GM19467 (cell line): Measurements from ENCODE around the gene LDLRAD3.
"Not testable (repeated sequence)": the region's sequence is repeated elsewhere in the genome, so short reads cannot be mapped to it uniquely, and the experiment has no call there.

Experiments
- ATAC-seq: cut with Tn5 transposase; IDR thresholded peaks from one replicate; pipeline ENCODE4 v1.9.1; 2021; ENCODE audit warnings: mild to moderate bottlenecking, moderate library complexity; ENCODE audit not compliant: unreplicated experiment

LDLRAD3 gene, protein sequence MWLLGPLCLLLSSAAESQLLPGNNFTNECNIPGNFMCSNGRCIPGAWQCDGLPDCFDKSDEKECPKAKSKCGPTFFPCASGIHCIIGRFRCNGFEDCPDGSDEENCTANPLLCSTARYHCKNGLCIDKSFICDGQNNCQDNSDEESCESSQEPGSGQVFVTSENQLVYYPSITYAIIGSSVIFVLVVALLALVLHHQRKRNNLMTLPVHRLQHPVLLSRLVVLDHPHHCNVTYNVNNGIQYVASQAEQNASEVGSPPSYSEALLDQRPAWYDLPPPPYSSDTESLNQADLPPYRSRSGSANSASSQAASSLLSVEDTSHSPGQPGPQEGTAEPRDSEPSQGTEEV

DNA sequence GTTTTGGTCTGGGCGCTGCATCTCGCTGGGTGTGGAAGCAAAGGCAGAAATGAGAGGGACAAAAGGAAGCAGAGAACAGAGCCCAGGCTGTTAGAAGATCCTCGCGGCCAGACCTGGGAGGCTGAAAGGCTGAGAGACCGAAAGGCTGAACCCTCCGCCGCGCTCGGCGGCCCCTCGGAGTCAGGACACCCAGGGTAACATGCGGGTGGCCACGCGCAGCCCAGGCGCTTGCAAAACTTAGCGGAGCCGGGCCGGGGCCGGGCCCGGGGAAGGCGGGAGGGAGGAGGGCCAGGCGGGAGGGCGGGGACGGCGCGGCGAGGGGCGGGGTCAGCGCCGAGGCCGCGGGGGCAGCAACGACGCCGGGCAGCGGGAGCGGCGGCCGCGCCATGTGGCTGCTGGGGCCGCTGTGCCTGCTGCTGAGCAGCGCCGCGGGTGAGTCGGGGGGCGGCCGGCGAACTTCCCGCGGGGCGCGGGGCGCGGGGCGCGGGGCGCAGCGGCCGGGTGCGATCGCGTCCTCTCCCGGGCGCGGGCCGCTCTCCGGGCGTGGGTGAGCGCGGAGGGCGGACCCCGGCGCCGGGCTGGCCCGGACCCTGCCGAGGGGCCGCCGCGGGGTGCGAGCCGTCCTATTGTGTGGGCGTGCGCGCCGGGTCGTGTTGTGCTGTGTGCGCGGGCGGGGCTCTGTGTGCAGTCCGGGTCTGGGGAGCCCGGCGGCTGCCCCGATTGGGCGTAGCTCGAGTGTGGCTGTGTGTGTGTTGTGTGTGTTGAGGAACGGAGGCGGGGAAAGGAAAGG, at the start of gene LDLRAD3:
TSS of gene LDLRAD3 (plus strand) at position 350 of the 790 bp plus-strand sequence. CDS start at position 387, 37 bp downstream.
- peak; percentile 63 for ATAC-seq

- no peak for ATAC-seq
These were observed 46.8 kb upstream of the LDLRAD3 start for GRCh38 chr11:35897019-35897418.

GRCh38 chr11:35902961-35903360, 40.9 kb upstream of the LDLRAD3 start:
- no peak for ATAC-seq

DNA sequence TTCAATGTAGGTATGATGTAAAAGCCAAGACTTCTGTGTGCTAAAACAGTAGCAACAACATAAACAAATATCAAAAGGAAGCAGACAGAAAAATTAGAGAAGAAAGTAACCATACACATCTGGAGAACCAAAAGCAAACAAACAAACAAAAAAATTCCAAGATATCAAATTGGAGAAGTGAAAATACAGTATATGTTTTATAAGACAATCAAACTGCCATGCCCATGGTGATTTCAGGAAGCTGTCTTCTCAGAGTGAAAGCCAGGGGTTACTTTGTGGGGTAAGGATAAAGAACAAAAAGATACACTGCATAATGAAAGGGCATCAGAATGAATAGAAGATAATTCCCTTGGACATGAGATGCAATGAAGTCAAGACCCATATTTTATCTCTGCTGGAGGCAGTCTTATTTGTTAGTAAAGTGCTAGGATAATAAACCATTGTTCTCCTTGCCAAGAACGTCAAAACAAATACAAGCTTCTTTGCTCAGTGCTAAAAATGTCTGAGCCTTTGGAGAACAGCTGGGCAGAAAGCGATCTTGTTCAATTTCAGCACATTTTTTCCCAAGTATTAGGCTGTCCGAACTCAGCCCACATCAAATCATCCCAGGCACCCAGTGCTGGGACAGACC, 38.1 kb upstream of the LDLRAD3 start:
- ATAC-seq, result no peak

DNA sequence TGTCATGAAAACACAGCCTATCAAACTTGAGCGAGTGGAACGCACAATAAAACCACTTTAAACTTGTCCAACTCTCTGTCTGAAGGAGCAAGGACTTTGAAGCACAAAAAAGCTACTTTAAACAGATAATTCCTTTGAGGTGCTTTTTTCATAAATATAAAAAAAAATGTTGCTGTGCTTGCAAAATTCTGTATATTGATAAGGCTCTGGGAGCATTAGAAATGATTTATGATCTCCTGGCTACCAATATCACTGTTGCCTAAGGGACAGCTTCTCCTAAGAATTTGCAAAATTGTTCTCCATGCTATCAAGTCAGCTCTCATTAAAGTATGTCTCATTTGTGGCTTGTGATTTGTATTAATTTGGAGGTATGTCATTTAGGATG, 37.6 kb upstream of the LDLRAD3 start:
- no peak for ATAC-seq

- ATAC-seq, result no peak
These were observed 37.2 kb upstream of the LDLRAD3 start for GRCh38 chr11:35906681-35907080.

- no peak for ATAC-seq
These were observed 36.0 kb upstream of the LDLRAD3 start for GRCh38 chr11:35907648-35908431.

- not testable (repeated sequence) for ATAC-seq
These were observed 35.5 kb upstream of the LDLRAD3 start for GRCh38 chr11:35908432-35908771.

GRCh38 chr11:35909511-35910265, 34.2 kb upstream of the LDLRAD3 start:
- ATAC-seq, result no peak

GRCh38 chr11:35911013-35911412, 32.8 kb upstream of the LDLRAD3 start:
- no peak for ATAC-seq

GRCh38 chr11:35911616-35912165, 32.2 kb upstream of the LDLRAD3 start:
- no peak for ATAC-seq

GRCh38 chr11:35912436-35912835, 31.4 kb upstream of the LDLRAD3 start:
- not testable (repeated sequence) for ATAC-seq

- ATAC-seq, result no peak
These were observed 30.8 kb upstream of the LDLRAD3 start for GRCh38 chr11:35912883-35913624.

GRCh38 chr11:35914816-35915215, 29.0 kb upstream of the LDLRAD3 start:
- ATAC-seq, result no peak

DNA sequence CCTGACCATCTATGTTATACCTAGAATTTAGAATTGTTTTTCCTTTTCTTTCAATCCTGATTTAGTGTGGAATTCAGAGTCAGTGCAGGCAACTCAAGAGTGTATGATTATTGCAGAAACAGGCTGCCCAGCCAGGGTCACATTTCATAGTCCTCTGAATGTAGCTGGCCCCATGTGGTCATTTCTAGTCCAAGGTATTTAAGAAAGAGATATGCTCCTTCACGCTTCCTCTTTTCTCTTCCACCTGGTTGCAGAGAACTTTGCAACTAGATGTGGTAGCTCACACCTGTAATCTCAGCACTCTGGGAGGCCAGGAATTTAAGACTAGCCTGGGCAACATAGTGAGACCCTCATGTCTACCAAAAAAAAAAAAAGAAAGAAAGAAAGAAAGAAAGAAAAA, 27.6 kb upstream of the LDLRAD3 start:
- no peak for ATAC-seq

- no peak for ATAC-seq
These were observed 26.2 kb upstream of the LDLRAD3 start for GRCh38 chr11:35917676-35918075.

DNA sequence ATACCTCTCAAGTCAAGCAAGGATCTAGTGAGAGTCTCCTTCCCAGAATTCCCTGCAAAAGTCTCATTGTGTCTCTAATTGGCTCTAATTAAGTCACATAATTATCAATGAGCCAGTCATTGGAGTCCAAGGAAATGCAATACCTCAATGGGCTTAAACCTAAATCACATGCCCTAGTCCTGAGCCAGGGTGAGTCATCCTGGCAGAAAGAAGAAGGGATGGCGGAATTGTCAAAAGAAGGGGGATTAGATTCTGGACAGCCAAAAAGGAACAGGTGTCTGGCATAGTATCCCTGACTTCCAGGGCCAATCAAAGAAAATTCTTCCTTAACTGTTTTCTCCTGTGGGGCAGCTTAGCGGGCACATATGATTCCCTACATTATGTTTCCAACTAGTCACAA, 25.1 kb upstream of the LDLRAD3 start:
- ATAC-seq, result no peak

DNA sequence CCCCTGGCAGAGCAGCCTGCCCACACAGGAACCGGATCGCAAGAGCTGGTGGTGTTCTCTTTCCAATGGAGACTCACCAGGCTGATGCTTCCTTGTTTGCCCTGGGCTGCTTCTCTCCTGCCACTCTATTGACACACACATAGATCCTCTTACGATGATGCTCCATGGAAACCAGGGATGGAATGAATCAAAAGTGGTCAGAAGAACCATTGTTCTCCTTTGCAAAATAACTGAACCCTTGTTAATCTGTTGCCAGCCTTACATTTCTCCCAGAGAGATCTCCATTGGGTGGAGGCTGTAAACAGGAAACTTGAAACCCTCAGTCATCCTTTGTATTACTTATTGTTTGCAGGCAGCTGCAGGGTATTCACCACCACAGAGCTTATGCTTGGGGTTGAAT, 24.6 kb upstream of the LDLRAD3 start:
- no peak for ATAC-seq

- no peak for ATAC-seq
These were observed 20.4 kb upstream of the LDLRAD3 start for GRCh38 chr11:35923452-35923851.
